ENCODE results near the gene DTNB. TPM values are rescaled to one million over a fixed set of nuclear protein-coding genes. Genes with fewer than 3 reads are reported as not detected.
A peak's percentile ranks its signal among the peaks of the same experiment; 100 is the strongest.

DTNB gene
- total and polyA plus RNA-seq, 4 experiments from 2014 or later: 18.0 to 45.3 (median 33.2) TPM

GRCh38 chr2:25355270-25355669 is 318.1 kb downstream of the DTNB start:
- POLR2A ChIA-PET (ENCODE audit: partially characterized antibody): no interaction called here
- H3K9me3 Mint-ChIP-seq: peaks cover 0 to 2% (median 0%) of the 10 kb centered on the region in 8 donors
- no peaks in the 10 kb centered on the region for H3K36me3 ChIP-seq (ENCODE audit: insufficient read depth, low read length)

GRCh38 chr2:25354116-25354515 is 319.3 kb downstream of the DTNB start:
- H3K4me3 Mint-ChIP-seq: no peak overlapping the region
- intact Hi-C loops (cut with micrococcal nuclease): no loop called here
- ChIA-PET CTCF (ENCODE audit: partially characterized antibody) (interaction anchor here (0.9 to 2.9 kb wide), 2 partner anchors 8 to 39 kb away, joined by 3 to 6 read pairs; no protein-coding TSS in a partner anchor), POLR2A (ENCODE audit: partially characterized antibody) (no interaction called here)
- Histone ChIP-seq H3K27me3 (ENCODE audit: insufficient read depth, low read length) (no peaks in the 10 kb centered on the region), H3K27ac (ENCODE audit: low read depth, low read length) (no peak overlapping the region), H3K9me3 (ENCODE audit: control insufficient read depth in 1 of 2, low read length in 2 of 2) (no peaks in the 10 kb centered on the region), H3K4me3 (ENCODE audit: low read length in 2 of 2) (no peak overlapping the region), H3K4me1 (ENCODE audit: insufficient read depth, low read length) (no peaks in the 10 kb centered on the region), H3K36me3 (ENCODE audit: insufficient read depth, low read length) (no peaks in the 10 kb centered on the region)
- H3K27ac Mint-ChIP-seq: no peak overlapping the region
- H3K9me3 Mint-ChIP-seq: peaks cover 0 to 2% (median 0%) of the 10 kb centered on the region in 8 donors
- peaks cover 0 to 9% (median 3%) of the 10 kb centered on the region in 4 donors for H3K4me1 Mint-ChIP-seq
- no peaks in the 10 kb centered on the region for H3K36me3 Mint-ChIP-seq
- H3K27me3 Mint-ChIP-seq: peaks cover 11% of the 10 kb centered on the region in 2 donors
- DNase-seq: no peak

More at GRCh38 chr2:25355270-25355669, 318.1 kb downstream of the DTNB start:
- H3K4me1 Mint-ChIP-seq: peaks cover 0 to 7% (median under 1%) of the 10 kb centered on the region in 4 donors
- no peaks in the 10 kb centered on the region for H3K9me3 ChIP-seq (ENCODE audit: control insufficient read depth in 1 of 2, low read length in 2 of 2)
- no peaks in the 10 kb centered on the region for H3K4me1 ChIP-seq (ENCODE audit: insufficient read depth, low read length)
- no peak overlapping the region for H3K4me3 ChIP-seq (ENCODE audit: low read length in 2 of 2)
- H3K4me3 Mint-ChIP-seq: no peak overlapping the region
- no peaks in the 10 kb centered on the region for H3K36me3 Mint-ChIP-seq
- CTCF ChIA-PET (ENCODE audit: partially characterized antibody): no interaction called here
- no peak for DNase-seq
- intact Hi-C loops (cut with micrococcal nuclease): no loop called here
- H3K27ac Mint-ChIP-seq: no peak overlapping the region
- H3K27ac ChIP-seq (ENCODE audit: low read depth, low read length): no peak overlapping the region
- H3K27me3 Mint-ChIP-seq: peaks cover 7 to 11% of the 10 kb centered on the region in 2 donors
- no peaks in the 10 kb centered on the region for H3K27me3 ChIP-seq (ENCODE audit: insufficient read depth, low read length)

GRCh38 chr2:25349397-25349796 is 324.0 kb downstream of the DTNB start:
- Histone ChIP-seq H3K9me3 (ENCODE audit: control insufficient read depth in 1 of 2, low read length in 2 of 2) (no peaks in the 10 kb centered on the region), H3K27me3 (ENCODE audit: insufficient read depth, low read length) (no peaks in the 10 kb centered on the region), H3K4me3 (ENCODE audit: low read length in 2 of 2) (no peak overlapping the region), H3K36me3 (ENCODE audit: insufficient read depth, low read length) (no peaks in the 10 kb centered on the region), H3K4me1 (ENCODE audit: insufficient read depth, low read length) (no peaks in the 10 kb centered on the region), H3K27ac (ENCODE audit: low read depth, low read length) (no peak overlapping the region)
- H3K9me3 Mint-ChIP-seq: peaks cover 0 to 2% (median 0%) of the 10 kb centered on the region in 8 donors
- ChIA-PET POLR2A (ENCODE audit: partially characterized antibody) (no interaction called here), CTCF (ENCODE audit: partially characterized antibody) (interaction anchor here (1.7 to 4.7 kb wide), 3 partner anchors 12 to 71 kb away, joined by 4 to 35 read pairs (median 7); no protein-coding TSS in a partner anchor)
- peaks cover 8 to 11% of the 10 kb centered on the region in 2 donors for H3K27me3 Mint-ChIP-seq
- H3K27ac Mint-ChIP-seq: no peak overlapping the region
- DNase-seq: no peak
- peaks cover 2 to 16% (median 8%) of the 10 kb centered on the region in 4 donors for H3K4me1 Mint-ChIP-seq
- H3K4me3 Mint-ChIP-seq: no peak overlapping the region
- intact Hi-C loops (cut with micrococcal nuclease): no loop called here
- H3K36me3 Mint-ChIP-seq: no peaks in the 10 kb centered on the region

- Histone ChIP-seq H3K27me3 (ENCODE audit: insufficient read depth, low read length) (no peaks in the 10 kb centered on the region), H3K4me1 (ENCODE audit: insufficient read depth, low read length) (peaks cover 2% of the 10 kb centered on the region), H3K27ac (ENCODE audit: low read depth, low read length) (no peak overlapping the region), H3K9me3 (ENCODE audit: control insufficient read depth in 1 of 2, low read length in 2 of 2) (no peaks in the 10 kb centered on the region), H3K36me3 (ENCODE audit: insufficient read depth, low read length) (no peaks in the 10 kb centered on the region), H3K4me3 (ENCODE audit: low read length in 2 of 2) (no peak overlapping the region)
- CTCF ChIA-PET (ENCODE audit: partially characterized antibody): interaction anchor here (1.0 to 4.7 kb wide), 3 partner anchors 14 to 70 kb away, joined by 3 to 35 read pairs (median 4); no protein-coding TSS in a partner anchor
- H3K27ac Mint-ChIP-seq: no peak overlapping the region
- no peaks in the 10 kb centered on the region for H3K36me3 Mint-ChIP-seq
- no peak for DNase-seq
- peaks cover 0 to 2% (median 0%) of the 10 kb centered on the region in 8 donors for H3K9me3 Mint-ChIP-seq
- peaks cover 8 to 11% of the 10 kb centered on the region in 2 donors for H3K27me3 Mint-ChIP-seq
- peaks cover 2 to 16% (median 9%) of the 10 kb centered on the region in 4 donors for H3K4me1 Mint-ChIP-seq
- intact Hi-C loops (cut with micrococcal nuclease): no loop called here
- H3K4me3 Mint-ChIP-seq: peak overlapping the region in 1 of 8 donors; percentile 13
- POLR2A ChIA-PET (ENCODE audit: partially characterized antibody): no interaction called here
Measured at GRCh38 chr2:25347846-25348245, 325.5 kb downstream of the DTNB start.

- Histone ChIP-seq H3K27me3 (ENCODE audit: insufficient read depth, low read length) (no peaks in the 10 kb centered on the region), H3K27ac (ENCODE audit: low read depth, low read length) (no peak overlapping the region), H3K36me3 (ENCODE audit: insufficient read depth, low read length) (no peaks in the 10 kb centered on the region), H3K9me3 (ENCODE audit: control insufficient read depth in 1 of 2, low read length in 2 of 2) (no peaks in the 10 kb centered on the region), H3K4me1 (ENCODE audit: insufficient read depth, low read length) (peaks cover 6% of the 10 kb centered on the region), H3K4me3 (ENCODE audit: low read length in 2 of 2) (no peak overlapping the region)
- intact Hi-C loops (cut with micrococcal nuclease): no loop called here
- peak overlapping the region in 1 of 7 donors; percentile 23 for H3K27ac Mint-ChIP-seq
- ChIA-PET POLR2A (ENCODE audit: partially characterized antibody) (no interaction called here), CTCF (ENCODE audit: partially characterized antibody) (interaction anchor here (1.0 to 4.7 kb wide), 3 partner anchors 15 to 53 kb away, joined by 3 to 35 read pairs (median 9); no protein-coding TSS in a partner anchor)
- peaks cover 2 to 14% (median 10%) of the 10 kb centered on the region in 4 donors for H3K4me1 Mint-ChIP-seq
- no peak for DNase-seq
- peaks cover 4 to 7% of the 10 kb centered on the region in 2 donors for H3K27me3 Mint-ChIP-seq
- peak overlapping the region in 1 of 8 donors; percentile 31 for H3K4me3 Mint-ChIP-seq
- H3K36me3 Mint-ChIP-seq: no peaks in the 10 kb centered on the region
- peaks cover 0 to 1% (median 0%) of the 10 kb centered on the region in 8 donors for H3K9me3 Mint-ChIP-seq
Measured at GRCh38 chr2:25347205-25347815, 326.1 kb downstream of the DTNB start.

- peaks cover 0 to 5% of the 10 kb centered on the region in 2 donors for H3K36me3 Mint-ChIP-seq
- Histone ChIP-seq H3K27ac (ENCODE audit: low read depth, low read length) (no peak overlapping the region), H3K4me1 (ENCODE audit: insufficient read depth, low read length) (peaks cover 27% of the 10 kb centered on the region), H3K36me3 (ENCODE audit: insufficient read depth, low read length) (no peaks in the 10 kb centered on the region), H3K4me3 (ENCODE audit: low read length in 2 of 2) (no peak overlapping the region), H3K9me3 (ENCODE audit: control insufficient read depth in 1 of 2, low read length in 2 of 2) (no peaks in the 10 kb centered on the region), H3K27me3 (ENCODE audit: insufficient read depth, low read length) (no peaks in the 10 kb centered on the region)
- no peak for DNase-seq
- peaks cover 7 to 29% (median 17%) of the 10 kb centered on the region in 4 donors for H3K4me1 Mint-ChIP-seq
- intact Hi-C loops (cut with micrococcal nuclease): loop anchor here (5.0 kb wide), 1 partner anchor 371 kb away; the partner anchor contains the start of gene DNAJC27
- H3K9me3 Mint-ChIP-seq: no peaks in the 10 kb centered on the region
- no peaks in the 10 kb centered on the region for H3K27me3 Mint-ChIP-seq
- peak overlapping the region in 1 of 7 donors; percentile 76 for H3K27ac Mint-ChIP-seq
- H3K4me3 Mint-ChIP-seq: peak overlapping the region; percentile 20 to 80 (median 58)
- ChIA-PET CTCF (ENCODE audit: partially characterized antibody) (interaction anchor here (0.7 to 2.1 kb wide), 12 partner anchors 10 to 70 kb away, joined by 3 to 16 read pairs (median 4); no protein-coding TSS in a partner anchor), POLR2A (ENCODE audit: partially characterized antibody) (interaction anchor here (0.6 to 2.8 kb wide), 10 partner anchors 9 to 70 kb away, joined by 3 to 19 read pairs (median 4); no protein-coding TSS in a partner anchor)
Measured at GRCh38 chr2:25343187-25343825, 330.1 kb downstream of the DTNB start.

Data from CD4-positive, alpha-beta memory T cell (primary cell).